ENCODE results near the gene LRRC14B. TPM values are rescaled to one million over a fixed set of nuclear protein-coding genes. Genes with fewer than 3 reads are reported as not detected.
"Not testable (repeated sequence)": the region's sequence is repeated elsewhere in the genome, so short reads cannot be mapped to it uniquely, and the experiment has no call there.

Gene LRRC14B
- total RNA-seq, 1 donor from 2014 or later: not detected

GRCh38 chr5:216076-216475, 24.8 kb downstream of the LRRC14B start:
- FAIRE-seq; H3K27ac Mint-ChIP-seq (ENCODE audit: unreplicated experiment): not testable (repeated sequence)
- H3K79me2 ChIP-seq (ENCODE audit: insufficient read depth, low read length): peaks cover 52% of the 10 kb centered on the region

DNA sequence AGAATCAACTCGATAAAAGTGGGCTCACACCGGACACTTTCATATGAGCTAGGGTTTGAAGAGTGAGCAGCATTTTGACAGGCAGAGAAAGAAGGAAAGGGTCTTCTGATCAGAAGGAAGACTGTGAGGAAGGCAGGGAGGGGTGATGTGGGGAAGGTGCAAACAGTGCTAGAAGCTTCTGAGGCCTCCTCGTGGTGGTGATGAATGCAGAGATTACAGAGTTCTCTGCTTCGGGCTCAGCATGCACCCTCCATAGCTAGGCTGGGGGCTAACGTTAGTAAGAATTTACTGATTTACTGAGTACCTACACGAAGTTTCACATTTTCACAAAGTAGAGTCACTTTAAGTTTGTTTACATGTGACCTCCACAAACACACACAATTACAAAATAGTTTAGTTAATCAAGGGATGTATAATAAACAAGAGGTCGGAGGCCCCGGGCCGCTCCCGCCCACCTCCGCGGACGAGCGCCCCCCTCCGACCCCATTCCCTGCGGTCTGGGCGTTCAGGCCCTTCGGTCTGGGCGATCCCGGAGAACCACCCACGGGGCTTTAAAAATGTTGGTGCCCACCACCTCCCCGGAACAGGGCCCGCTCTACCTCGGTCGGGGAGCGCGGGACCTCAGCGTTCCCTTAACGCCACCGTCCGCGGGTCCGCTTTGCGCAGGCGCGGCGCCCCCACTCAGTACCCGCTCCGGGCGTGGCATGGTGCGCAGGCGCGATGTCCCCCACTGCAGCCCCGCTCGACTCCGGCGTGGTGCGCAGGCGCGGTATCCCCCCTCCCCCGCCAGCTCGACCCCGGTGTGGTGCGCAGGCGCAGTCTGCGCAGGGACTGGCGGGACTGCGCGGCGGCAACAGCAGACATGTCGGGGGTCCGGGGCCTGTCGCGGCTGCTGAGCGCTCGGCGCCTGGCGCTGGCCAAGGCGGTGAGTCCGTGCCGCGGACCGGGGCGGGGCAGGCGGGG, 26.5 kb downstream of the LRRC14B start, which contains the start of the genes CCDC127 and SDHA:
TSS of gene CCDC127 (minus strand) at position 660 of the 963 bp plus-strand sequence. CDS start 1,304 bp downstream, outside the sequence.
TSS of gene SDHA (plus strand) at position 827 of the 963 bp plus-strand sequence. CDS start at position 863, 36 bp downstream.
- Mint-ChIP-seq H3K27ac (ENCODE audit: unreplicated experiment) (peak within 1 kb of the TSS; percentile 92), H3K36me3 (ENCODE audit: low read depth, unreplicated experiment) (peaks cover 10% of the 10 kb centered on the region), H3K4me3 (ENCODE audit: unreplicated experiment) (peak within 1 kb of the TSS; percentile 98), H3K4me1 (ENCODE audit: low read depth, unreplicated experiment) (peaks cover 20% of the 10 kb centered on the region)
- H3K9me3 ChIP-seq (ENCODE audit: insufficient read depth, low read depth, low read length); H3K27me3 ChIP-seq (ENCODE audit: insufficient read depth, low read length); H3K27me3 Mint-ChIP-seq (ENCODE audit: low read depth, unreplicated experiment); H3K36me3 ChIP-seq (ENCODE audit: insufficient read depth, low read length); FAIRE-seq; H3K9me3 Mint-ChIP-seq (ENCODE audit: unreplicated experiment): not testable (repeated sequence)
- H3K4me3 ChIP-seq (ENCODE audit: insufficient read depth, low read depth, low read length): peak within 1 kb of the TSS; percentile 89
- H3K4me1 ChIP-seq (ENCODE audit: insufficient read depth, low read length): peaks cover 13% of the 10 kb centered on the region
- peak within 1 kb of the TSS; percentile 92 for H3K9ac ChIP-seq (ENCODE audit: low read length)
- H2AFZ ChIP-seq (ENCODE audit: low read depth, low read length): peak within 1 kb of the TSS; percentile 70
- peak within 1 kb of the TSS; percentile 92 for H3K4me2 ChIP-seq (ENCODE audit: low read length)
- H4K20me1 ChIP-seq (ENCODE audit: insufficient read depth, low read length): peaks cover 42% of the 10 kb centered on the region
- peak; percentile 62 for DNase-seq (ENCODE audit: low read depth)
- peaks cover 69% of the 10 kb centered on the region for H3K79me2 ChIP-seq (ENCODE audit: insufficient read depth, low read length)
- H3K27ac ChIP-seq (ENCODE audit: low read depth, low read length): peak within 1 kb of the TSS; percentile 82

More at GRCh38 chr5:216076-216475, 24.8 kb downstream of the LRRC14B start:
- not testable (repeated sequence) for H3K4me3 ChIP-seq (ENCODE audit: insufficient read depth, low read depth, low read length); H2AFZ ChIP-seq (ENCODE audit: low read depth, low read length); H3K4me3 Mint-ChIP-seq (ENCODE audit: unreplicated experiment); H3K36me3 ChIP-seq (ENCODE audit: insufficient read depth, low read length); H3K9ac ChIP-seq (ENCODE audit: low read length); DNase-seq (ENCODE audit: low read depth); H3K4me2 ChIP-seq (ENCODE audit: low read length); H3K9me3 Mint-ChIP-seq (ENCODE audit: unreplicated experiment); H3K27me3 ChIP-seq (ENCODE audit: insufficient read depth, low read length); H3K27ac ChIP-seq (ENCODE audit: low read depth, low read length); H3K9me3 ChIP-seq (ENCODE audit: insufficient read depth, low read depth, low read length); H3K27me3 Mint-ChIP-seq (ENCODE audit: low read depth, unreplicated experiment)
- H4K20me1 ChIP-seq (ENCODE audit: insufficient read depth, low read length): peaks cover 25% of the 10 kb centered on the region
- Mint-ChIP-seq H3K4me1 (ENCODE audit: low read depth, unreplicated experiment) (peaks cover 17% of the 10 kb centered on the region), H3K36me3 (ENCODE audit: low read depth, unreplicated experiment) (peaks cover 10% of the 10 kb centered on the region)
- peaks cover 12% of the 10 kb centered on the region for H3K4me1 ChIP-seq (ENCODE audit: insufficient read depth, low read length)

- Histone ChIP-seq H3K36me3 (ENCODE audit: insufficient read depth, low read length) (peaks cover 3% of the 10 kb centered on the region), H3K79me2 (ENCODE audit: insufficient read depth, low read length) (peaks cover 74% of the 10 kb centered on the region), H3K4me2 (ENCODE audit: low read length) (peak overlapping the region; percentile 92), H2AFZ (ENCODE audit: low read depth, low read length) (peak overlapping the region; percentile 57), H3K4me3 (ENCODE audit: insufficient read depth, low read depth, low read length) (peak overlapping the region; percentile 89), H3K9me3 (ENCODE audit: insufficient read depth, low read depth, low read length) (peaks cover 1% of the 10 kb centered on the region), H3K4me1 (ENCODE audit: insufficient read depth, low read length) (peaks cover 20% of the 10 kb centered on the region), H4K20me1 (ENCODE audit: insufficient read depth, low read length) (peaks cover 47% of the 10 kb centered on the region), H3K27me3 (ENCODE audit: insufficient read depth, low read length) (no peaks in the 10 kb centered on the region), H3K9ac (ENCODE audit: low read length) (peak overlapping the region; percentile 92), H3K27ac (ENCODE audit: low read depth, low read length) (peak overlapping the region; percentile 82)
- DNase-seq (ENCODE audit: low read depth): peak; percentile 14
- Mint-ChIP-seq H3K36me3 (ENCODE audit: low read depth, unreplicated experiment) (peaks cover 8% of the 10 kb centered on the region), H3K4me3 (ENCODE audit: unreplicated experiment) (peak overlapping the region; percentile 98), H3K9me3 (ENCODE audit: unreplicated experiment) (peaks cover 1% of the 10 kb centered on the region), H3K27me3 (ENCODE audit: low read depth, unreplicated experiment) (no peaks in the 10 kb centered on the region), H3K4me1 (ENCODE audit: low read depth, unreplicated experiment) (peaks cover 28% of the 10 kb centered on the region), H3K27ac (ENCODE audit: unreplicated experiment) (peak overlapping the region; percentile 92)
- no peak for FAIRE-seq
- TF ChIP-seq CTCF (IDR thresholded peaks at IDR 0.05; ENCODE audit: insufficient read depth, low read depth, low read length) (no peak), EZH2 (IDR thresholded peaks at IDR 0.05; ENCODE audit: insufficient read depth, low read length) (no peak)
These were observed 27.4 kb downstream of the LRRC14B start for GRCh38 chr5:218457-219291.
